HG02678 (cell line): ENCODE measurements around the gene IFNB1.

Experiments
- ATAC-seq: cut with Tn5 transposase; IDR thresholded peaks from one replicate; pipeline ENCODE4 v1.9.1; 2021; ENCODE audit warnings: mild to moderate bottlenecking, moderate library complexity; ENCODE audit not compliant: unreplicated experiment

The IFNB1 gene

GRCh38 chr9:21070906-21071305 lies 6.8 kb downstream of the IFNB1 start:
- no peak for ATAC-seq

GRCh38 chr9:21070171-21070571 lies 7.6 kb downstream of the IFNB1 start:
- no peak for ATAC-seq

- peak; percentile 82 for ATAC-seq
Measured at GRCh38 chr9:21060919-21061561, 16.7 kb downstream of the IFNB1 start.

GRCh38 chr9:21056931-21057330 lies 20.8 kb downstream of the IFNB1 start:
- ATAC-seq = no peak

GRCh38 chr9:21053851-21054250 lies 23.9 kb downstream of the IFNB1 start:
- ATAC-seq = no peak

GRCh38 chr9:21047281-21047691 lies 30.5 kb downstream of the IFNB1 start:
- no peak for ATAC-seq

GRCh38 chr9:21043841-21044240 lies 33.9 kb downstream of the IFNB1 start:
- no peak for ATAC-seq

GRCh38 chr9:21042466-21042865 lies 35.3 kb downstream of the IFNB1 start:
- no peak for ATAC-seq

- no peak for ATAC-seq
Measured at GRCh38 chr9:21039302-21039701, 38.4 kb downstream of the IFNB1 start.

GRCh38 chr9:21037278-21037677 lies 40.5 kb downstream of the IFNB1 start:
- ATAC-seq = no peak

- no peak for ATAC-seq
Measured at GRCh38 chr9:21031808-21032183, 45.9 kb downstream of the IFNB1 start.

- ATAC-seq = peak; percentile 74
Measured at GRCh38 chr9:21031091-21031807, 46.5 kb downstream of the IFNB1 start, which contains the start of gene HACD4. Gene HACD4 (minus strand): TSS chr9:21031640. CDS start chr9:21031590, 50 bp downstream.

GRCh38 chr9:21030389-21031035 lies 47.2 kb downstream of the IFNB1 start:
- peak; percentile 76 for ATAC-seq

- no peak for ATAC-seq
Measured at GRCh38 chr9:21029661-21030060, 48.1 kb downstream of the IFNB1 start.

- ATAC-seq = no peak
Measured at GRCh38 chr9:21028466-21028865, 49.3 kb downstream of the IFNB1 start.

- ATAC-seq = no peak
Measured at GRCh38 chr9:21027295-21027694, 50.4 kb downstream of the IFNB1 start.
